ENCODE results near the gene ZNF638.

- TF ChIP-seq CTCF (IDR thresholded peaks at IDR 0.05) (no peak), POLR2A (IDR thresholded peaks at IDR 0.05) (no peak)
Measured at GRCh38 chr2:71339685-71340084, 8.1 kb downstream of the ZNF638 start.
